Fibroblast of the aortic adventitia (primary cell): ENCODE results near the gene CLEC1B. TPM values are rescaled to one million over a fixed set of nuclear protein-coding genes. Genes with fewer than 3 reads are reported as not detected.

ENCODE experiments used
- DNase-seq: peaks from one replicate; pipeline ENCODE4 v3.0.0-alpha.2; 2010; ENCODE audit warnings: low read depth
- H3K4me3 ChIP-seq: 2 replicates; pipeline ENCODE4 v1.5.1; 2011; ENCODE audit warnings: low read depth, mild to moderate bottlenecking, control low read depth, low read length, moderate library complexity
- CTCF ChIP-seq: IDR thresholded peaks from 2 replicates; pipeline ENCODE4 v1.5.1; 2011; ENCODE audit warnings: mild to moderate bottlenecking, low read length, control low read depth, inconsistent platforms; ENCODE audit not compliant: insufficient read depth
- total RNA-seq: library from RNA; depleted of rRNA; stranded (reverse); fragments of >200 nt; gene quantifications from 2 replicates; pipeline ENCODE4 v1.2.3, GENCODE V29; 2012; ENCODE audit warnings: low replicate concordance

CLEC1B gene
- total RNA-seq, 1 donor: not detected

GRCh38 chr12:10015450-10015849 is 16.5 kb upstream of the CLEC1B start:
- H3K4me3 ChIP-seq: no peak overlapping the region
- DNase-seq: peak; percentile 6
- TF ChIP-seq CTCF: no peak

GRCh38 chr12:10012630-10013330 is 13.9 kb upstream of the CLEC1B start:
- TF ChIP-seq CTCF: no peak
- H3K4me3 ChIP-seq: no peak overlapping the region

GRCh38 chr12:10001171-10001776 is 2.4 kb upstream of the CLEC1B start:
- DNase-seq: no peak
- no peak for TF ChIP-seq CTCF
- H3K4me3 ChIP-seq: no peak overlapping the region

More at GRCh38 chr12:10012630-10013330, 13.9 kb upstream of the CLEC1B start:
- DNase-seq: no peak

- no peak for TF ChIP-seq CTCF
- no peak overlapping the region for H3K4me3 ChIP-seq
- DNase-seq: no peak
Observed at GRCh38 chr12:9992296-9992695, 6.6 kb downstream of the CLEC1B start.

- H3K4me3 ChIP-seq: no peak overlapping the region
- no peak for TF ChIP-seq CTCF
- no peak for DNase-seq
Observed at GRCh38 chr12:9991876-9992275, 7.0 kb downstream of the CLEC1B start.

GRCh38 chr12:9980126-9980525 is 18.8 kb downstream of the CLEC1B start:
- H3K4me3 ChIP-seq: no peak overlapping the region
- TF ChIP-seq CTCF: no peak
- no peak for DNase-seq
